Mucosa of descending colon (tissue), 3 donors: ENCODE results near the gene SZRD1. TPM values are rescaled to one million over a fixed set of nuclear protein-coding genes. Genes with fewer than 3 reads are reported as not detected.

ENCODE experiments used
- ATAC-seq: fragments of 200-7000 bp; cut with Tn5 transposase; one replicate; pipeline ENCODE4 v1.9.1; 2020; ENCODE audit warnings: mild to moderate bottlenecking, moderate library complexity
- DNase-seq, 3 donors: peaks; one replicate each; pipeline ENCODE4 v3.0.0-alpha.2; 2020
- H3K36me3 ChIP-seq: fragments of 200-600 bp; one replicate; pipeline ENCODE4 v1.8.0; 2021; ENCODE audit warnings: low read depth, mild to moderate bottlenecking
- H3K4me1 ChIP-seq: fragments of 200-600 bp; one replicate; pipeline ENCODE4 v1.8.0; 2021; ENCODE audit warnings: low read depth, mild to moderate bottlenecking
- H3K4me3 ChIP-seq: fragments of 200-600 bp; one replicate; pipeline ENCODE4 v1.8.0; 2021; ENCODE audit warnings: mild to moderate bottlenecking
- H3K9me3 ChIP-seq: fragments of 200-600 bp; one replicate; pipeline ENCODE4 v1.8.0; 2021; ENCODE audit warnings: mild to moderate bottlenecking
- intact Hi-C, 2 donors: fragments of 100-400 bp; cut with DNase I in 1 of 2; cut with micrococcal nuclease in 1 of 2; formaldehyde crosslinking; loops; one replicate each; pipeline versions ENCODE4 v1.11.0 to v1.11.1; 2022; cut with DNase I, micrococcal nuclease
- total RNA-seq, 3 donors: library from RNA; stranded (reverse); fragmentation: NEBNext Ultra II Directional in 2 of 3; extraction: Animal tissue kit (Norgen Biotek cat#: 25700) in 2 of 3; gene quantifications; one replicate each; pipeline versions ENCODE4 v1.2.1 to v1.2.4, GENCODE V29; 2021 to 2023
- TF ChIP-seq, protein P1 (sequence below): fragments of 200-600 bp; IDR thresholded peaks from one replicate; pipeline ENCODE4 v1.8.0; 2022; ENCODE audit warnings: antibody characterized with exemption, mild to moderate bottlenecking
- donor health status: DM: no; HTN: no; CAD: no; lungs with moderate emphysema.
- donor health status: DM: no; HTN: no; CAD: no.
- donor health status: DM: no; HTN: yes; CAD: no.

SZRD1 gene
- total RNA-seq, 3 donors from 2014 or later: 105 to 120 (median 112) TPM

DNA sequence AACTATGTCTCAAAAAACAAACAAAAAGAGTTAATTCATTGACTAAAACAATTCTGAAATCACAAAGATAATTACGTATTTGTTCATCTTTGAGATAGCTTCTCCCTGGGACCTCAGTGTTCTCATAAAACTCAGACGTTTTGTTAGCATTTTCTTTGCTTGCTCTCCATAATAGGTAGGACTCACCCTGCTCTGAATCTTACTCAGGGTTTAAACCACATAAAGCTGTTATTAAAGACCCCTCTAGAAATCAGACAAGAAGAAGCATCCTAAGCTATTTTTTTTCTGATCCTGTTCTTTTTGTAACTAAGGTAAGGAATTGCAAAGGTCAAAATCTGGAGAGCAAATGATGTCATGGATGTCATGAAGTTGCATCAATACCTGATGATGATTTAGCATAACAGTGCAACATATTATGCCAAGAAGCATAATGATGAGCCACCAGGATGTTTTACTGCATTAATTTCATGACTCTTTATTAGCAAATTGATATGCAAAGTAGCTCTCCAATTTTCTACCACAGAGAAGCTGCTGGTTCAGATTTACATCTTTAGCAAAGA is 17.1 kb upstream of the SZRD1 start:
- intact Hi-C loops: no loop called here
- DNase-seq: no peak
- no peaks in the 10 kb centered on the region for H3K9me3 ChIP-seq
- no peak overlapping the region for H3K4me3 ChIP-seq
- no peaks in the 10 kb centered on the region for H3K36me3 ChIP-seq
- TF ChIP-seq, protein P1, sequence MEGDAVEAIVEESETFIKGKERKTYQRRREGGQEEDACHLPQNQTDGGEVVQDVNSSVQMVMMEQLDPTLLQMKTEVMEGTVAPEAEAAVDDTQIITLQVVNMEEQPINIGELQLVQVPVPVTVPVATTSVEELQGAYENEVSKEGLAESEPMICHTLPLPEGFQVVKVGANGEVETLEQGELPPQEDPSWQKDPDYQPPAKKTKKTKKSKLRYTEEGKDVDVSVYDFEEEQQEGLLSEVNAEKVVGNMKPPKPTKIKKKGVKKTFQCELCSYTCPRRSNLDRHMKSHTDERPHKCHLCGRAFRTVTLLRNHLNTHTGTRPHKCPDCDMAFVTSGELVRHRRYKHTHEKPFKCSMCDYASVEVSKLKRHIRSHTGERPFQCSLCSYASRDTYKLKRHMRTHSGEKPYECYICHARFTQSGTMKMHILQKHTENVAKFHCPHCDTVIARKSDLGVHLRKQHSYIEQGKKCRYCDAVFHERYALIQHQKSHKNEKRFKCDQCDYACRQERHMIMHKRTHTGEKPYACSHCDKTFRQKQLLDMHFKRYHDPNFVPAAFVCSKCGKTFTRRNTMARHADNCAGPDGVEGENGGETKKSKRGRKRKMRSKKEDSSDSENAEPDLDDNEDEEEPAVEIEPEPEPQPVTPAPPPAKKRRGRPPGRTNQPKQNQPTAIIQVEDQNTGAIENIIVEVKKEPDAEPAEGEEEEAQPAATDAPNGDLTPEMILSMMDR: no peak
- peaks cover 17% of the 10 kb centered on the region for H3K4me1 ChIP-seq
- ATAC-seq: no peak

DNA sequence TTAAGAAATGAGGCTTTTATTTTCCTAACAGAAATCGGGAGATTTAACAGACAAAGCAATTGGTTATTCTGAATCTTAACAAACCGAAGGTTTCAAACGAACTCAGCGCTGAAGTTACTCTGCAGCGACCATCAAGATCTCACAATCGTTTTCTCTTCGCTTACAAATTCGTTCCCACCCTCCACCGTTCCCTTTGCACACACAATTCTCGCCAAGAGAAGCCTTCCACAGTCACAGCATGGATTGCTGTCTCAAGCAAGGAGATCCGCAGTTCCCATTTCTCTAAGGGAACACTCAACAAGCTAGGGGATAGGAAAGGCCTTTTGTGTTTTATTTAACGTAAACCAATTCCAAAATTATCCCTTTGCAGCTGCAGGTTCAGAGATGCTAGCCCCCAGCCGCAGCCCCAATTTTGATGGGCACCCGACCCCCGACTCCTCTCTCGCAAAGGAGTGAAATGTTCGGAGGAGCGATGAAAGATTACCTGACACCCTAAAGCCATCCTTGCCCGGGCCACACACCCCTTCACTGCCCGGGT is 15.5 kb upstream of the SZRD1 start:
- Histone ChIP-seq H3K4me1 (peaks cover 17% of the 10 kb centered on the region), H3K36me3 (no peaks in the 10 kb centered on the region), H3K4me3 (peak overlapping the region; percentile 82), H3K9me3 (no peaks in the 10 kb centered on the region)
- DNase-seq: peak in 1 of 3 donors; percentile 33
- ATAC-seq: peak; percentile 10
- TF ChIP-seq, protein P1: no peak
- intact Hi-C loops: no loop called here

DNA sequence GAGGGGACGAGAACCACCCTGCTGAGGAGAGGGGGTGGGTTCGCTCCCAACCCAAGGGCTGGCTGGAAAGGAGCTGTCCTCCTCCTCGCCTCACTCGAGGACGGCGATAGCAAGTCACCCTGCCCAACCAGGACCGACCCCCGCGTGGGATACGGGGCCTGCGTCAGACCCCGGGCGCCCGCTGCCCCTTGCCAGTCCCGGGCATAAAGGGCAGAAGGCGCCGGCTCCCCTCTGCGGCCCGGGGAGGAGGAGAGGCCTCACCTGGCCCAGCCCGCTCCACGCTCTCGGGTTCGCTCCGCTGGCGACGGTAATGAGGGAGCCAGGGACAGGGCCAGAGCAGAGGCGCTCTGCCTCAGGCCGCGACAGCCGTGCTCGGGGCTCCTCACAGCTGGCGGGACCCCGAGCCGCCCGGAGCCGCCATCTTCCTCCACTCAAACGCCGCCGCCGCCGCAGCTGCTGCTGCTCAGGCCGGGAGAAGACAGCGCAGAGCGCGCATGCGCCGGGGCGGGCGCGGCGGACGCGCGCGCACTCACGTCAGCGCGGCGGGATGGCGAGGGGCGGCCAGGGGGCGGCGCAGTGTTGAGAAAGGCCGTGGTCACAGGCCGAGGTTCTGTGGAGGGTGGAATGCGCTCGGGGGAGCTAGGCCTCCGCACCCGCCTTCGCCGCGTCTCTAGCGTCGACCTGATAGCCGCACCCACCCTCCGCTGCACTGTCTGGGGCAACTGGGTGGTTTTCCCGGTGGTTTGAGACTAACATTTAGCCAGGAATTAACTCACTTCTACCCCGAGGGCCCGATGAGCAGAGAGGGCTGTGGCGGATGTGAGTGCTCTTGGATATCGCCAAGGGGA is 14.8 kb upstream of the SZRD1 start, which contains the start of gene FBXO42:
FBXO42 (minus strand) TSS at position 487 of the 848 bp plus-strand sequence. CDS start 37,062 bp downstream, outside the sequence.
- TF ChIP-seq, protein P1: peak; percentile 54
- peak; percentile 98 for ATAC-seq

DNA sequence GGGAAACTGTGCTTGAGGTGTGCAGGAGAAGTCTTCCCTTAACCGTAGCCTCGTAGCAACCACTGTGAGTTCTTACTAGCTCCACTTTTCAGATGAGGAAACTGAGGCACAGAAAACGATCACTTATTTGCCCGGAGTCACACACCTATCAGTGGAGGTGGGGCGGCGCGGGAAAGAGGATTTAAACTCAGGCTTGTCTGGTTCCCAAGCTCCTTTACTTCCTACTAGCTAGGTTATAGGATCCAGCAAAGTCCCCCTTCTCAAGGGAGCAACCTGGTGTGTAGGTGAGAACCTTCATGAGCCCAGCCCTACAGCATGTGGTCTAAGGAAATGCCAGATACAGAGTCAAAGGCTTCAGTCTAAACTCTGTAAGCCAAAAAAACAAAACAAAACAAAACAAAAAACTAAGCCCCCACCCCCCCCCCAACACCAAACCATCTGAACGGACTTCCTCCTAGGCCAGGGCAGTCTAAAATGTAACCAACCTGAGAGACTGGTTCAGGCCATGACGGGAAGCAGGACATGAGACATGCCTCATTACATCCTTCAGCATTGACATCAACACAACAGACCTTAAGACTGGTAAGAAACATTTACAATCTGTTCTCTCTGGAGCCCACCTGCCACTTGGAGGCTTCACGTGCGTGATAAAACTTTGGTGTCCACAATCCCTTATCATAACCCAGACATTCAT is 14.1 kb upstream of the SZRD1 start:
- H3K36me3 ChIP-seq: no peaks in the 10 kb centered on the region
- H3K4me1 ChIP-seq: peaks cover 17% of the 10 kb centered on the region
- ATAC-seq: peak; percentile 9
- H3K4me3 ChIP-seq: peak overlapping the region; percentile 82
- TF ChIP-seq, protein P1: no peak
- intact Hi-C loops: no loop called here
- peak; percentile 52 to 61 (median 58) for DNase-seq
- no peaks in the 10 kb centered on the region for H3K9me3 ChIP-seq

More for the DNA sequence above, 14.8 kb upstream of the SZRD1 start, which contains the start of gene FBXO42:
- Histone ChIP-seq H3K4me3 (peak within 1 kb of the TSS; percentile 82), H3K36me3 (no peaks in the 10 kb centered on the region), H3K9me3 (no peaks in the 10 kb centered on the region), H3K4me1 (peaks cover 17% of the 10 kb centered on the region)
- intact Hi-C loops: no loop called here
- DNase-seq: peak; percentile 90 to 94 (median 93)

DNA sequence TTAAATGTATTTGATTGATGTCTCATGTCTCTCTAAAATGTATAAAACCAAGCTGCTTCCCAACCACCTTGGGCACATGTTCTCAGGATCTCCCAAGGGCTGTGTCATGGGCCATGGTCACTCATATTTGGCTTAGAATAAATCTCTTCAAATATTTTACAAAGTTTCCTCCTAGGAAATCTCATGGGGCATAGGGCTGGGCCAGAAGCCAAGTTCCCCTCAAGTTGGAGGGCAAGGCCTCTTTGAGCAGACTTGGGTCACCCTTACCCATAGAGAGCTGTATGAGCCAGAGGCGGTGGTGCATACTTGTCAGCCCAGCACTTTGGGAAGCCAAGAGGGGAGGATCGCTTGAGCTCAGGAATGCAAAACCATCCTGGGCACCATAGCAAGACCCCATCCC is 12.4 kb upstream of the SZRD1 start:
- TF ChIP-seq, protein P1: no peak
- H3K36me3 ChIP-seq: no peaks in the 10 kb centered on the region
- H3K9me3 ChIP-seq: no peaks in the 10 kb centered on the region
- peaks cover 11% of the 10 kb centered on the region for H3K4me1 ChIP-seq
- DNase-seq (no peak), ATAC-seq (no peak)
- no peak overlapping the region for H3K4me3 ChIP-seq
- intact Hi-C loops: loop anchor here in 1 of 2 donors (5.0 kb wide), 1 partner anchor 277 kb away; no protein-coding TSS in a partner anchor
